GM18907 (cell line): ENCODE results near the gene LRRC47.

Experiments
- ATAC-seq: cut with Tn5 transposase; IDR thresholded peaks from one replicate; pipeline ENCODE4 v1.9.1; 2021; ENCODE audit warnings: mild to moderate bottlenecking, moderate library complexity; ENCODE audit not compliant: unreplicated experiment

Gene LRRC47

GRCh38 chr1:3772715-3773571, 23.4 kb downstream of the LRRC47 start, which contains the start of gene SMIM1:
TSS of gene SMIM1 (plus strand) at chr1:3772749. CDS start at chr1:3775374, 2,625 bp downstream.
- no peak for ATAC-seq

DNA sequence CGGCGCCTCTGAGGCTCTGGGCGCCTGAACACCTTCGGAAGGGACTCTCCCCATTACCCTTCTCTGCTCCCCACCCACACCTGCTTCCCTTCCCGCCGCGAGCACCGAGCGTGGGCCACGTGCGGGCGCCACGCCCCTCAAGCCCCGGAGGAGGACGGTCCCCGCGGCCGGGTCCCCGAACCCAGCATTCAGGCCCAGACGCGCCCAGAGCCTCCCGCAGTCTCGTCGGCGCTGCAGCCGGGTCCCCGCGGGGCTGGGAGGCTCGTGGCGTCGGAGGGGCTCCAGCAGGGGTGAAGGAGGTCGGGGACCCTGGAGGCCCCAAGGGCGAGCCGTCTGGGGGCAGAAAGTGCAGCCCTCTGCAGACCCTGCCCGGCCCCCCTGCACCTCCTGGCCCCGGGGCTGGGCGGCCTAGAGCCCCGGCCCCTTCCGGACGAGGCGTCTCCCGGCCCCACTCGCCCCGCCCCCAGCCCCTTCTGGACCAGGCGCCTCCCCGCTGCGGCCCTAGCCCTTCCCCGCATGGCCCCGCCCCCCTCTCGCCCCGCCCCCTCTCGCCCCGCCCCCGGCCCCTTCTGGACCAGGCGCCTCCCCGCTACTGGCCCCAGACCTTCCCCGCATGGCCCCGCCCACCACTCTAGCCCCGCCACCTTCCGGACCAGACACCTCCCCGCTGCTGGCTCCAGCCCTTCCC, 24.1 kb downstream of the LRRC47 start:
- ATAC-seq, result peak; percentile 52

- ATAC-seq, result no peak
Observed at GRCh38 chr1:3771108-3772026, 24.9 kb downstream of the LRRC47 start.

GRCh38 chr1:3770047-3770765, 26.1 kb downstream of the LRRC47 start:
- ATAC-seq, result no peak

GRCh38 chr1:3768811-3769390, 27.4 kb downstream of the LRRC47 start:
- ATAC-seq, result no peak

DNA sequence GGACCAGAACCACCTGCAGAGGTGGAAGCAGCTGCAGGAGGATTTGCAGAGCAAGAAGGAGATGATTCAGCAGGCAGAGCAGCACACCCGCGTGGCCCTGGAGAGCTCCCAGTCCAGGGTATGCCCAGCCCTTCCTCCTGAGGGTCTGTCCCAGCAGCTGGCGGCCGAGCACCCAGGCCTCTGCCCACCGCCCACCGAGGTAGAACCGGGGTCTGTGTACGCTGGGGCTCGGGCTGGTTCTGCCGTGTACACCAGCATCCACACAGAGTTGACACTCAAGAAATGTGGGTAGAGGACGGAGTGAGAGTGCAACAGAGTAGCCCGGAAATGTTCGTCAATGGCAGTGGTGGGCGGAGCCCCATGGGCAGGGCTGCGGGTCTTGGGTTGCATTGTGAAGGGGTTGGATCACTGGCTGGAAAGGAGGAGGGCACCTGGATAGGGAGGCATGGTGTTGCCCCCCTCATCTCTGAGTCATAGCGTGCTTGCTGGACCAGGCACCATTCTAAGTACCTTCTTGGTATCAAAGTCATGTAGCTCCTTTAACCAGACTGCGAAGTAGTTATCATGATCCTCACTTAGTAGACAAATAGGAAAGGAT, 28.9 kb downstream of the LRRC47 start:
- no peak for ATAC-seq

GRCh38 chr1:3763351-3764125, 32.8 kb downstream of the LRRC47 start:
- no peak for ATAC-seq

DNA sequence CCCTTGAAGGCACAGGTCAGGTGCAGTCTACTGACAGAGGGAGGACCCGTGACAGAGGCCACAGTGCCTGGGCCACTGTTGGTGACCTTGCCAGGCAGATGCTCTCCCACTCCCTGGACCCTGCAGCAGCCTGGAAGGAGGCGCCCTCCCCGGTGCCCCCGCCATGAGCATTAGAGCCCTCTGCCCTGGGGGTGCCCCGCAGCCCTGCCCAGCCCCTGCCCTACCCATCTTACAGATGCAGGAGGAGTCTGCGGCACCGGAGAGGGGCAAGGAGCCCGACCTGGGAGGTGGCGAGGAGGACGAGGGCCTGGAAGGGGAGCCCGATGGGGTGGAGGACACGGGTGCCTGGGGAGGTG, 33.4 kb downstream of the LRRC47 start:
- no peak for ATAC-seq

DNA sequence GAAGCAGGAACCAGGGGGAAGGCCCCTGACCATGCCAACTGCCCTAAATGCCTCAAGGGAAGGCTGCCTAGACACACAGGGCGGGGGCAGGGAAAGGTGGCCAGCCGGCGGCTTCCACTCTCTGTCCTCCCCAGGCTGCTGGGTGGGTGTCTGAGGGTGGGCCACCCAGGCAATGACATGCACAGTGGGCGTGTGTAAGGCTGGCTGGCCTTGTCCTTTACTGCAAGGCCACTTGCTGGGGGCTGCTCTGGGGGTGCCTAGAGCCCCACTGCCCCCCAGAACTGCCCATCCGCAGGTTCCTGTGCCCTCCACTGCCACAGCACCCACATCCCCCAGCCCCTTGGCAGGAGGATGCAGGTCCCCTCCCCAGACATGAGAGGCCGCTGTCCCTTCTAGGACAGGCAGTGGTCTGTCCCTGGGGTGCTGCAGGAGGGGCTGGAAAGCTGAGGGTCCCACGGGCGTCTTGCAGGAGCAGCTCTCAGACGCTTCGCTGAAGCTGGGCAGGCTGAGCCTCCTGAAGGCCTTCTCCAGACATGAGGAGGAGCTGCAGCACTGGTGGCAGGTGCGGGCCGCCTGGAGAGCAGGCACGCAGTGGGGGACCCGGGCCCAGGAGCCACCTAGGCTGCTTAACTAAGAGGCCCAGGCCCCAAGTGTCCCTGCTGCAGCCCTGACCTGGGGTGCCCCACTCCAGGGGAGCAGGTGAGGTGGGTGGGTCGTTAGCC, 34.0 kb downstream of the LRRC47 start:
- no peak for ATAC-seq

DNA sequence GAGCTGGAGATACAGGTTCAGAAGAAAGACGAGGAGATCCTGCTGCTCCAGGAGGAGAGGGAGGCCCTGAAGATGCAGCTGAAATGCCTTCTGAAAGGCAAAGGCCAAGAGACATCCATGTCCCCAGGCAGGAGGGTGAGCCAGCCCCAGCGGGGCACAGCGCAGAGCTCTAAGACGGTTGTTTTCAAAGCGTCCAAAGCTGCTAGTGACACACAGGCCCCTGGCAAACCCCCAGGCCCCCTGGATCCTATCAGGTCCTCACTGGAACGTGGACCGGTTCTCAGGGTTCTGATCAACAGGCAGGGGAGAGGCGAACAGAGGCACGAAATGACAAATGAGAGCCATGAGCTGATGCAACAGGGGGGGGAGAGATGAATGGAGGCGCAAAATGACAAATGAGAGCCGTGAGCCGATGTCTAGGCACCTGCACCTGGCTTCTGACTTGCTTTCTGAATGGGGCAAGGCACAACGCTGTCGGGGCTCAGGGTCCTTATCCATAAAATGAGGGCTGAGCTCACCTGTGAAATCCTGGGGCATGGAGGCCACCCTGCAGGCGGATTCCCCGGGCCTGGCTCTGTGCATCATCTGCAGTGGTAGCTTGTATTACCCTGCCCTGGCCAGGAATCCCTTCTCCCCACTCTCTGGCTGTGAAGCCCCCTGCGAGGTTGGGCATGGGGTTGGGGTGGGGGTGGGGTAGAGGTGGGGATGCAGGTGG, 34.8 kb downstream of the LRRC47 start:
- ATAC-seq, result no peak

DNA sequence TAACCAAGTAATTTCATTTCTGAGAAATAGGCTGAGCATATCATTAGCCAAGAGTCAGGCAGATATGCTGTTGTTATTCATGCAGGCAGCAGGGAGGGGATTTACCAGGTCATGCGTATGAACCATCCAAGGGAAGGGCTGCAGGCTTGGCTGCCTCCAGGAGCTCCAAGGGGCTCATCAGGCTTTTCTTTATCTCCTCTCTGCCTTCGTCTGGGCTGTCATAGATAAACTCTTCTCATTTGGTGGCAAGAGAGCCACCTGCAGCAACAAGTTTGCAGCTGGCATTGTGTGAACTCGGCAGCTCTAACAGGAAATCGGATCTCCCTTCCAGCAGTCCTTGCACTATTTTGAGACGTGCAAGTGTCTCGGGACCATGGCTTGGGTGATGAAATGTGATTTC, 36.5 kb downstream of the LRRC47 start:
- no peak for ATAC-seq

DNA sequence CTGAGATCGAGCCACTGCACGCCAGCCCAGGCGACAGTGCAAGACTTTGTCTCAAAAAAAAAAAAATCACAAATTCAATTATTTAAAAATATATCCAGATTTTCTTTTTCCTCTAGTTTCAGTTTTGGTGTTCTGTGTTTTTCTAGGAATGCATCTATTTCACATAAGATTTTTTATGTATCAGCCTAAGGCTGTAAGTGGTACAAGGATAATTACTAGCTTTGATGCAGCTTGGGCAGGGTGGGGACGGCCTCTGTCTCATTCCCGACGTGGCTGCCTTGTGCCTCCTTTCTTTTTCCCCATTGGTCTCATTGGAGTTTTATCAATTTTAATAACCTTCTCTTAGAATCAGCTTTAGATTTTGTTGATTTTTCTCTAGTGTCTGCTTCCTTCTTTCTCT, 37.1 kb downstream of the LRRC47 start:
- no peak for ATAC-seq

DNA sequence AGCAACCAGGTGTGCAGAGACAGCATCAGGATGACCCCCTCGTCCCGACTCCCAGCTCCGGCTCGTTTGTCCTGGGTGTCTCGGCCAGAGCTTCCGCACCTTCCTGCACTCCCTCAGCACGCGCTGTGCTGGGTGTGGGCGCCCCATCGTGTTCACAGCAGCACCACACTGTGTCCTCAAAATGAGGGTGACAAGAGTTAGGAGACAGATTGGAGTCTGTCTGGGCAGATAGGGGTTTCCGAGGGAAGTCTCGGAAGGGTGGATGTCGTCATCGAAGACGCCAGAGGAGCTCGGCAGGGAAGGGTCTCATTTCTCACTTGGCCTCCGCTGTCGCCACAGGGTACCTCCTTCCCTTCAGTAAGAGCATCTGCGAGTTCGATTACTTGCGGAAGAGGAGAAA, 39.9 kb downstream of the LRRC47 start:
- ATAC-seq, result no peak

- ATAC-seq, result no peak
Observed at GRCh38 chr1:3753656-3754454, 42.4 kb downstream of the LRRC47 start.

DNA sequence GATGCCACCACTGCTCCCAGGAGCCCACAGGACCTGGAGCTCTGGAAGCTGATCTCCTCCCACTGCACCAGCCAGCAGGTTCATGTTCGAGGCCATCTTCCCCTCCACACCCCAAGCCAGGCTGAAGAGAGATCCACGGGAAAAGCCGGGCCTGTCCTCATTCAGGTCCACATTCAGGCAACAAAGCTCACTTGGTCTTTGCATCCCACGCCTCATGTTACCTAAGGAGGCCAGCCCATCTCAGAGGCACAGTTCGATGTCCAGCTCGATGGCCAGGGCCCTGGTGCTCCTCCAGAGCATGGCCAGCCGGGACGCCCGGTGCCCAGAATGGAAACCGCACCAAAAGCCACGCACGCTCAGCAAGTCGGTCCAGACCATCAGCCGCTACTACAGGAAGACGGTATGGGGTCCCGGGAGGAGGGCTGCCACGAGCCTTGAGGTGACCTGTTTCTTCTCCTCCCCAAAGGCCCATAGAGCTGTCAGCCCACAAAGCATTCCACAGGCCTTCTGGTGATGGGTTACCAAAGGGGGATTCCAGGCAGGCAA, 43.8 kb downstream of the LRRC47 start, which contains the start of gene CCDC27:
TSS of gene CCDC27 (plus strand) at position 51 of the 546 bp plus-strand sequence. CDS start at position 83, 32 bp downstream.
- no peak for ATAC-seq

- ATAC-seq, result no peak
Observed at GRCh38 chr1:3750741-3751140, 45.6 kb downstream of the LRRC47 start.

DNA sequence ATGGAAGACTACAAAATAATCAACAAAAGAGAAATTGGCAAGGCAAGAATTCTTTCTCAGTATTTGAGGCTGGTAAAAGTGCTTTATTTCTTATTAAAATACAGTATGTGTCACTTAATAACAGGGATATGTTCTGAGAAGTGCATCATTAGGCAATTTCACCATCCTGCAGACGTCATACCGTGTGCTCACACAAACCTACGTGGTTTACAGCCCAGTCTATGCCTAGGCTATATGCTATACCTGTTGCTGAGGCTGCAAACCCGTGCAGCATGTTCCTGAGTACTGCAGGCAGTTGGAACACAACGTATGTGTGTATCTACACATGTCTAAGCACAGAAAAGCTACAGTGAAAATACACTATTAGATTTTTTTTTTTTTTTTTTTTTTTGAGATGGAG, 46.8 kb downstream of the LRRC47 start:
- no peak for ATAC-seq
